HG03460 (cell line): ENCODE results near the gene ADAMTSL1.

Experiments
- ATAC-seq: cut with Tn5 transposase; IDR thresholded peaks from one replicate; pipeline ENCODE4 v1.9.1; 2021; ENCODE audit not compliant: unreplicated experiment

The ADAMTSL1 gene

DNA sequence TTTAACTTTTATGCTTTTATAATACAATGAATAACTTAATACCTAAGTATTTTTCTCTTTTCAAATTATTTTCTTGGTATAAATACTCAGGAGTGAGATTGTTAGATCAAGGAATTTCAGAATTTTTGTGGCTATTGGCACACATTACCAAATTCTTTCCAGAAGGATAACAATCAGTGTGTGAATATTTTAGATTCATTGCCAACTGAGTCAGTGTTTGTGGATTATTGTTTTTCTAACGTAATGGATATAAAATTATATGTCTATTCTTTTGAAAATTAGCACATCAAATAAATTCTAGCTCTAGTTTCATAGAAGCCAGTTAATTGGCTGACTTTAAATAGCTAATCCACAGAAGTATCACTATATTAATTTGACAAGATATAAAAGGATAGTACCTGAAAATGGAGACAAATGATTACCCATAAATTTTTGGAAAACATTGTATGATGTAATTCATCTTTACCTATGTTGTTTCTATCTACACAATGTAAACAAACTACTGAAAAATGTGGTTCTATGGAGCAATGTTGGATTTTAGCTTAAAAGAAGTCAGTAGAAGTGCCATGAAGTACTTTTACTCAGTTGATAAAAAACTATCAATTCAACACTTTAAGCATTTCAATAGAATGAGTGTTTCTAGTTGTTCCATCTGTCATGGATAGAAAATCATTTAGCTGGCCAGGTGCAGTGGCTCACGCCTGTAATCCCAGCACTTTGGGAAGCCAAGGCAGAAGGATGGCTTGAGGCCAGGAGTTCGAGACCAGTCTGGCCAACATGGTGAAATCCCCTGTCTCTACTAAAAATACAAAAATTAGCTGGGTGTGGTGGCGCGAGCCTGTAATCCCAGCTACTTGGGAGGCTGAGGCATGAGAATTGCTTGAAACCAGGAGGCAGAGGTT lies 185.1 kb downstream of the ADAMTSL1 start:
- no peak for ATAC-seq

DNA sequence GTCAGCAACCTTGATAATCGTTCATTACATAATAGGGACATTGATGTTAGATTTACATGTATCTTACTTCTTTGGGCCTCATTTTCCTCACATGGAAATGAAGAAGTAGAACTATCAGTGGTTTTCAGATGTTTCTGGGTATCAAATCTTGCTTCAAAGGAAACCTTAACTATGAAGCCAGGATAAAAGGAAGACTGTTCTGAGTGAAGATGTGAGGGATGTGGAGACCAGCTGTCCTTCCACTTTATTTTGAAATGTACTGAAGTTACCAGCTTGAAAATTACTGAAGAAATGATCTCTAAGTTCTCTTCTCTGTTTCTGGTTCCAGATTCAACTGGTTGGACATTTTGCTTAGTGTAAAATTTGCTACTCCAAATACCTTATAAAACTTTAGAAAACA lies 186.0 kb downstream of the ADAMTSL1 start:
- no peak for ATAC-seq

DNA sequence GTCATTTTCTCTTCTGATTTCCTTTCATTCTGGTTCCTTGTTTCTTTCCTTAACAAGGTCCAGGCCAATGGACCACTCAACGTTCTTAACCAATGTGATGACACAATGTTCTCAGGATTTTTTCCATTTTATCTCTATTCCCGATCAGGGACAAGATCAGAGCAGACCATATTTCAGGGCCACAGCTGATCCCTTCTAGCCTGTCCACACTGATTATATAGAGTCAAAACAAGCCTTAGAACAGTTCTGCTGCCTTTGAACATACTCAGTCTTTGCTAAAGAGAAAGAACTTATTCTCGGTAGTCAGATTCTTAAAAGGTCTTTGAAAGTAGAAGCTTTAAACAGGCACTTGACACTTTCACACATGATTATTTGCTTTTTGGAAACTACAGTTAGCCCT lies 188.4 kb downstream of the ADAMTSL1 start:
- ATAC-seq = no peak

DNA sequence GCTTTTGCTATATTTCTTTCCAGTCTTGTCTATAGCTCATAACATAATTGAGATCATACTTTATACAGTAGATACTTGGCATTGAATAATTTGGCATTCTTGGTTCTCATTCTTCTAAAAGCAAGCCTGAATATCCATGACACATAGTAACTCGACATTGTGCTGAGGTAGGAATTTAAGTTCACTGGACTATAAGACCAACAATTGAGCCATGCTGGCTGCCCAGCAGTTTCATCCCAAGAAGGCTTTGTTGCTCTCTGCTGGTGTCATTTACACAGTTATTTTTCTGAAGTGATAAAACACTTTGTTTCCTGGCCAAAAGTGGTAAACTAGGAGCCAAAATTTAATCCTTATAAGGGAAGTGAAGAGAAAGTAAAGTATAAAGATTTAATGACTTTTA lies 192.0 kb downstream of the ADAMTSL1 start:
- ATAC-seq = no peak

DNA sequence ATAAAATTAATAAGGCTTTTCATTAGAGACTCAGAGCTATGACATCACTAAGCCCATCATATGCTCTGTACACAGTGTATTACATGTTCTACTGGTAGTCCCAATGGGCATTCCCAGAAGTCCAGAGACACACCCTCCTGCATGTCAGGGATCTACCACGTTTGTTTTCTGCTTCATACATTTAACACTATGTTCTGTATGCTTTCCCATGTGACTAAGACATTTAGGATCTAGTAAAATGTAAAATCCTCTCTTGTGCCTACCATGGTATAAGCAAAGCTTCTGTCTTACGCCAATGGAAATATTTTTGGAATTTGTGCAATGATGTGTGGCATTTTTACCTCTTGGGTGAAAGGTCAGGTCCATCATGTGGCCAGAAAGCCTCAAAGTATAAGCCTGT lies 192.4 kb downstream of the ADAMTSL1 start:
- ATAC-seq = no peak

DNA sequence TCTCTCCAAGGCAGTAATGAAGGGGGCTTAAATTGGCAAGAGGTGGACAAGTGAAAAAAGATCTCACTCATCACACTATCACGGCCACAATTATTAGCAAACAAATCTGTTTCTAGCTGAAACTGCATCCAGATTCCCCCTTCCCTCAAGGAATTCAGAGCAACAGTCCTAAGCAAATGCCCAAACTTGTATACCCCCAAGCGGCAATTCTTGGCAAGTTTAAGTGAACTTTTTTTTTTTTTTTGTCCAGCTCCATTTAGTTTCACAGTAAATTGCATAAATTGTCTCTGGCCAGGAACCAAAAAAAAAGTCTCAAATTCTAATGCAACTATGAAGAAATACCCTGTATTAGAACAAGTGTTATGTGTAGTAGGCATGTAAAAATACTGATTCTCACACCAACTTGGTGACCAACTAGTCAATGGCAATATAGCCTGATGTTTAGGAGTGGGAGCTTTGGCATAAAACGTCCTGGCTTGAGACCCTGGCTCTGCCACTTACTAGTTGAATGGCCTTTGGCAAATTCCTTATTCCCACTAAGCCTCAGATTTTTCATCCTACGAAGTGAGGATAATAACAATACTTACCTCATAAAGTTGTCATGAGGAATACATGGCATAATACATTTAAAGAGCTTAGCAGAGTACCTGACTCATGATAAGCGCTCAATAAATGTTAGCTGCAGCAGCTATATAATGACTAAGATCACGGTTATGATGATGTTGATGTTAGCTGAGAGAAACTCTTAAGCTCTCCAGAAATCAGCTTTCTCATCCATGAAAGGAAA lies 193.2 kb downstream of the ADAMTSL1 start:
- no peak for ATAC-seq

DNA sequence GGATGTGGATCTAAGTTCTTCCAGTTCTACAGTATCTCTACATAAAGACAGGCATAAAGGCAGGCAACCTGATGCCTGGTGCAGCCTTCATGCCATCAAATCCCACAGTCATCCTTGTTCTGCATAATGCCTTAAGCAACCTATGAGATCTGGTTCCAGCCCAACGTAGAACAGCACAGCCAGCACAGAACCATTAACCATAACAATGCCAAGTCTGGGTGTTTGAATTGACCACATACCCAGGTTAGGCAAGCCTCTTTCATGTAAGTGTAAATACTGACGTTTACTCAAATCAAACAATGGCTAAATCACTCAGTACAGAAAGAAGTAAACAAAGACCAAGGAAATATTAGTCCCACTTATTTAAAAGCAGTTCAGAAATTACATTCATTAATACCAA lies 195.0 kb downstream of the ADAMTSL1 start:
- ATAC-seq = no peak

DNA sequence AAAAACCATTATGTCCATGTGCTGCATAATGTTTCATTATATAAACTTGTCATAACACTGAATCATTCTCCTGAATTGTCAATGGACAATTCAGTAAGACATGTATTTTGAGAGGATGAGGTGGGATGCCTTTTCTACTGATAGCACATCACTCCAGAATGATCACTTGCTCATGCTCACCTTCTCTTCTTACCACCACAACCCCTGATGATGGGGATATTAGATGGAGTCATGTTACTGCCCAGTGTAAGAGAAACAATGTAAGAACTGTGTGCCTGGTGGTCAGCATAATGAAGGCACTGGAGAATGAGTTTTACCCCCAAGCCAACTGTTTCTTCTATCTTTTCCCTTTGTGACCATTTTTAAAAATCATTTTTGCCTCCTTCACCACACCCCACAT lies 198.8 kb downstream of the ADAMTSL1 start:
- ATAC-seq = no peak

DNA sequence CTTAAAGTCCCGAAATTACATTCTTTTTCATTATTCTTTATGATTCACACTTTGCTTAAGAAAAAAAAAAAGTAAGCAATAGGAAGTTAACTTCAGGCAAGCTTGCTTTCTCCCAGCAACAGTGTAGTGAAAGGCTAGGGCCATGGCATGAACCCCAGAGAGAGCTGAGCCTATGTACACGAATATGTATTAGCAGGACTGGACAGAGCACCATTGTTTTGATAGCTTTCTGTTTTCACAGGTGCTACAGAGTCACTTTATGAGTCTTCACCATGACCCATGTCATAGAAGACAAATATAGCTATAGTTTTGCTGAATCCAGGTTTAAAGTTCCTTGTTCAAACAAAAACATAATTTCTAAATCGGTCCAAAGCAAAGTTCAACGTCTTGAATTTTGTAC lies 199.2 kb downstream of the ADAMTSL1 start:
- no peak for ATAC-seq

DNA sequence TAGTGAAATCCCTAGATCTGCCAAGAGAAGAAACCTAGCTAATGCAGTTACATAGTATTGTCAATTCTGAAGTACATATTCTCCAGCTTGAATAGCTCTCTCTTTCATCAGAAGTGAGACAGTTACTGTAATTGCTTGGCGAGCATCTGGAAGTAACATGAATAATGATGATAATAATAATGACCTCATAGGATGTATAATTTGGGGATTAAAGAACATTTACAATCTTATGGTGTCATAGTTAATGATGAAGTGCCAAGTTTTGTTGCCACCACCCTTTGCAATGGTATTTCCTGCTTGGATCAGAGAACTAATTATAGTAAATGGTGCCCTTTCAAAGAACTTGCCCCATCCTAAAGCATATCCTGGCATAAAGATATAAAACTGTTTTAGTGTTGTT lies 201.4 kb downstream of the ADAMTSL1 start:
- ATAC-seq = no peak

DNA sequence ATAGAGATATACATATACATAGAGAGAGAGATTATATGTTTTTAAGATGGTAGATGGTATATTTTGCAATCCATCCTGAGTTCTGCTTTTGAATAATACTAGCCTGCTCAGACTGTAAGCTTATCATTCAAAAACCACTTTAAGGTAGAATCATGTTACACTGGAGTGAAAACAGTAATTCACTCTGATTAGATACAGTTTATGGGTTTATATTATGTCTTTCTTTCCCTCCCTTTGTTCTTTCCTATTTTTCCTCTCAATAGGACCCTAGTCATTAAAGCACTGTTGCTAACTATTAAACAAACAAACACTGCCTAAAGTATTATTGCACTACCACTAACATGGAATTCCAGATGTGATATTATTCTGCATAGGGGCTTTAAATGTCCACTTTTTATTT lies 202.0 kb downstream of the ADAMTSL1 start:
- no peak for ATAC-seq

DNA sequence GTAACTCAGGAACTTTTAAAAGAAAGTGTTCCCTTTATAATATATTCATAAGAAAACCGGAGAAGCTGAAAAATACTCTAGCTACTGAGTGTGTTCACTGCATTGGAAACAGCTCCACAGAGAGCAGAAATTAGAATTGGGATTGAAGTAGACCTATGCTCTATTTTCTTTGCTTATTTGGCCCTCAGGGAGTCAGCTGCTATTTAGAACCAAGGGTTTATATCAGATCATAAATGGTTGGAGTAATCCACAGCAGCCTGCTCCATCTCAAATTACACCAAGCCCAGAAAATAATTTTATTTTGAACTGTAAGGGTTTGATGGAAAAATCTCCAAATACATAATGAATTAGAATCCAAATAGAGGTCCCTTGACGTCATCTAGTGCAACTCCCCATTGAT lies 202.6 kb downstream of the ADAMTSL1 start:
- no peak for ATAC-seq

DNA sequence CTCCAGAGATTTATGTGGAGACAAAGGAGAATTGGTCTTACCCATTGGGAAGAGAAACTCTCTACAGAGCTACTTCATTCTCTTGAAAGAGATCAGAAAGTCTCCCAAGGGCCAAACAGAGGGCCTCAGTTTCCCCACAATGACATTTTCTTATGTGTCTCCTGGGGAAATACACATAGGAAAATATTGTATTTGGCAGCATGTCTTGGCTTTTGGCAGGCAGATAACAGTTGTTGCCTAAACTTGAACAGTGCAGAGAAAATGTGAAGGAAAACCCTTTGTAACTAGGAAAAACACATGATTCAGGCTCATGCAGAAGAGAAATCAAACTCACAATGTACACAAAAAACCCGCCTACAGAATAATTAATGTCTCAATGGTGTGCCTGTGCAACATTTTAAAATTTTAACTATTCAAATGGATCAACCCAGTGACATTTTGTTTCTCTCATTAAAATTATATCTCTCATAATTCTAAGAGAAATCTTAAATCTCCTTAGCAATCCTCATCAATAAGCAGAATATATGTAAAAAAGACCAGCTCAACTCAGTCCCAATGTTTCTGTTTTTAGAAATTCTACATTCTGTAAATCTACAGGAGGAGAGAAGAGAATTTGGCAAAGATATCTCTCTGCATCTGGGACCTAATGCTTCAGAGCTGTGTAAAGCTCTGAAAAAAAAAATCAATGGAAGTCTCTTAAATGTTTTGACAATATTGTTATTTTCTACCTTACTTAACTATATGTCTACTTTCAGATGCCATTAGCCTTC lies 205.1 kb downstream of the ADAMTSL1 start:
- no peak for ATAC-seq

DNA sequence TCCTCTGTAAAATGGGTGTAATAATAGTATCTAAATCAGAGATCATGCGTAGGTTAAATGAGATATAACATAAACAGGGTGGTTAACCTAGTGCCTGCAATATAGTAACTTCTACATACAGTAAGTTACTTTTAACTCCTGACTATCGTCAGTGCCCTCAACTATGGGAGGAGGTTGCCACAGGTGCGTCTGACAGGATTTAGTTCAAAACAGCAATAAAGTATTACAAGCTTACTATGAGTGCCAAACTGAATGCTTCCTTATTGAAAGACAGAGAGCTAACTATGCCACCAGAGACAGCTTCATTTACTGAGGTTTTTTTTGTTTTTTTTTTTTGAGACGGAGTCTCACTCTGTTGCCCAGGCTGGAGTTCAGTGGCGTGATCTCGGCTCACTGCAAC lies 209.0 kb downstream of the ADAMTSL1 start:
- no peak for ATAC-seq

DNA sequence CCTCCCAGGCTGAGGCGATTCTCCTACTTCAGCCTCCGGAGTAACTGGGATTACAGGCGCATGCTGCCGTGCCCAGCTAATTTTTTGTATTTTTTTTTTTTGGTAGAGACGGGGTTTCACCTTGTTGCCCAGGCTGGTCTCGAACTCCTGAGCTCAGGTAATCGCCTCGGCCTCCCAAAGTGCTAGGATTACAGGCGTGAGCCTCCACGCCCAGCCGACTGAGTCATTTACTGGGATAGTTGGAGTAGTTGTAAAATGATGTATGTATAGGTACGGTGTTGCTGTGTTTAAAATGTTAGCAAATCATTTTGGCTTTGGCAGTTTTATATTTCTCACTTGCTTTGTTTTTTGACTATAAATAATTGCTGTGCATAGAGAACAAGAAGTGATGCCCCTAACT lies 209.4 kb downstream of the ADAMTSL1 start:
- ATAC-seq = no peak

DNA sequence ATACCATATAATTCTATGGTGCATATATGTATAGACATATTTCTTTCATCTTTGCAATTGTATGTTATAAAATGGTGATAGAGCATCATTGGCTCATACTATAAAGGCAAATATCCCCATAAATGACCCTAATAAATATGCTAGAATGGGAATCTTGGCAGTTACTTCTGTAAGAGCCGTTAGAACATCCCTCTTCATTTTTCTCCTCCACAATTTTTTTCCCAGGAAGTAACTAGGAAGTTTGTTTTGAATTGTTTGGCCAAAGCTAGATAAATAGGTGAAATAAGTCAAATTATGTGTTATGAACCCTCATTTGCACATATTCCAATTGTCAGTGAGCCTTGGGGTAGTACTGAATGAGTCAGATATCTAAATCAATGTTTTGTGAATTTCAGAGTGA lies 209.9 kb downstream of the ADAMTSL1 start:
- no peak for ATAC-seq

DNA sequence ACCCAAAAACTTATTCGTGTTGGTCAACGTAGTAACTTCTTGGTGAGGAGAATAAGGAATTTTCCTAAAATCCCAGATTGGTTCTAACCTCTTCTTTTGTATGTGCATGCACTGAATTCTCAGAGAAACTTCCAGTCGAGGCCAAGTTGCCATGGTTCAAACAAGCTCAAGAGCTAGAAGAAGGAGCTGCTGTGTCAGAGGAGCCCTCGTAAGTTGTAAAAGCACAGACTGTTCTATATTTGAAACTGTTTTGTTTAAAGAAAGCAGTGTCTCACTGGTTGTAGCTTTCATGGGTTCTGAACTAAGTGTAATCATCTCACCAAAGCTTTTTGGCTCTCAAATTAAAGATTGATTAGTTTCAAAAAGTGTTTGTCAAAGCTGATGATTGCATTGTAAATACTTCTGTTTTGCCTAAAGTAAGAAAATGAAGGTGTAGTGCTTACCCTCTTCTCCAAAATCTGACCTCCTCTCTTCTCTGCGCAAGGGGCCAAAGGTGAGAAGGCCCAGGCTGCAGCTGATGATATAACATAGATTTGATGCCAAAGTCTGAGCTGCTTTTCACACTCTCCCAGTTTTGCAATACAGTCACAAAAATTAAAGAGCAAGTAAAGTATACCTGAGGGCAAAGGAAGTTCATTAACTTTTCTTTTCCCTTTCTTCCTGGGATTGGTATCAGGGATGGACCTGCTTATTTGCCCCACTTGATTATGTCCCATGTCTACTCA lies 210.8 kb downstream of the ADAMTSL1 start:
- no peak for ATAC-seq

DNA sequence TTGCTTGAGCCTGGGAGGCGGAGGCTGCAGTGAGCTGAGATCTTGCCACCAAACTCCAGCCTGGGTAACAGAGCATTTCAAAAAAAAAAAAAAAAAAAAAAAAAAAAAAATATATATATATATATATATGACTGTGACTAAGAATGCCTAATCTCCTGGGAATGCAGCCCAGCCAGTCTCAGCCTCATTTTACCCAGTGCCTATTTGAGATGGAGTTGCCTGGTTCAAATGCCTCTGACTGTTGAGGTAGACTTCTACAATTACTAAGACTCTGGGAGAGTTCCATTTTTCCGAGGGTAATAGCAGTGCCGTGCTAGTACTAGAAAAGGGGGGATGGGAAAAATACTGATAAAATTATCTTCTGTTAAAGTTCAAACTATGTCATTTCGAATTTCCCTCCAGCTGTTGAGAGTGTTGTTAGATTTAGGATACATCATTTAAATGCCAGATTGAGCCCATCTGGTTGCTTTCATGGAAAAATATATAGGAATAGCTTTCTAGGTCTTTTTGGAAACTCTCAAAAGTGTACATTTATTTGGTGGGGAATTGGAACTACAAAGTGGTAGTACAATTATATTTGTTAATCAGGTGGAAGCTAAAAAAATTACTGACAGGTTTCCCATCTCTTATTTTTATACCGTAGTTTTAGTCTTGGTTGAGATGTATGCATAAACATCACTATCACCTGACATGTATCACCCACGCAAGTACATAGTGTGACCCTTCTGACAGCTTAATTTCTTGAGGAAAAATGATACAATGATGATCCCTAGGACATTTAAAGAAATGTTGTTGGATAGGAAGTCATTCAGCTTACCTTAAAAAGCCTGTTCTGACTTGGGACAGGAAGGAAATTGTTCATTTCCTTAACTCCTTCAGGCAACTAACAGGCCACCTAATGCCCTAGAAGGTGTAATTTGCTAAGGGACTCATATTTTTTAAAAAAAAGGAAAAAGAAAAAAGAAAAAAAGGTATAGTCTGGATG lies 214.9 kb downstream of the ADAMTSL1 start:
- ATAC-seq = no peak

DNA sequence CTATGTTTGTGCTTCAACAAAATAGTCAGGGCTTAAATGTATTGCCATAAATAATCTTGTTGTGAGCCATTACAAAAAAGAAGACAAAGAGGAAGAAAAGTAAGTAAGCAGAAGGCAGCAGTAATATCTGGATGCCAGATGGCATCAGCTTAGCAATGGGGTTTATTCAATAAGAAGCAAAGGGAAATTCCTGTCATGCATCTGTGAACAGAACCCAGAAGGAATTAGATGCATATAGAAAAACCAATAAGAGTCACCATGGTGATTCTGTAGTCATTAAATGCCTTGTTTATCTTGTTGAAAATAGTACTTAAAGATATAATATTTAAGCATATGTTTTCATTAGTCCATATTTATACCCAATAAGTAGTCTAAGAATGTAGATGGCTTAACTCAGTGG lies 216.0 kb downstream of the ADAMTSL1 start:
- no peak for ATAC-seq

DNA sequence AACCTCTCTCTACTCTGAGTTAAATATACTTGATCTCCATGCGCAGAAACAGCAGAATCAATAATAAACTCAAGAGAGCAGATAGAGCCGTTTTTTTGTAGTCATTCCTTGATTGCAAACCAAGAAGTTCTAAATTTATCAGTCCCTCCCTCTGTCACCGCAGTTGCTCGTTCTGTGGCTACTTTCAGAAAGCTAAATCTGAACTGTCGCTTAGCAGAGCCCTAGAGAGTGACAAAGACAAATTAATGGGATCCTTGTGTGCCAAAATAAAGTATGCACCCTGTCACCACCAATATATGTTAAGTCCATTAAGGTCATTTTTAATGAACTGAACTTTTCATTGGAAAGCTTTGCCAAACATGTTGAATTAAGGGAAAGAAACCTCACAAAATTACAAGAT lies 218.3 kb downstream of the ADAMTSL1 start:
- no peak for ATAC-seq
